PC-3 (cell line): Measurements from ENCODE around the gene ARHGEF3.

Experiments used
- EZH2phosphoT487 ChIP-seq: fragments of 300-600 bp; sonication (generic); IDR thresholded peaks from 2 replicates; pipeline ENCODE4 v1.6.1; 2018; ENCODE audit warnings: mild to moderate bottlenecking, antibody characterized with exemption, low read length, borderline replicate concordance
- TF ChIP-seq, protein P1 (sequence below): fragments of 300-600 bp; sonication (generic); conservative IDR thresholded peaks from 2 replicates; pipeline ENCODE4 v1.5.1; 2017; ENCODE audit warnings: antibody characterized with exemption, low read depth, mild to moderate bottlenecking, low read length

DNA sequence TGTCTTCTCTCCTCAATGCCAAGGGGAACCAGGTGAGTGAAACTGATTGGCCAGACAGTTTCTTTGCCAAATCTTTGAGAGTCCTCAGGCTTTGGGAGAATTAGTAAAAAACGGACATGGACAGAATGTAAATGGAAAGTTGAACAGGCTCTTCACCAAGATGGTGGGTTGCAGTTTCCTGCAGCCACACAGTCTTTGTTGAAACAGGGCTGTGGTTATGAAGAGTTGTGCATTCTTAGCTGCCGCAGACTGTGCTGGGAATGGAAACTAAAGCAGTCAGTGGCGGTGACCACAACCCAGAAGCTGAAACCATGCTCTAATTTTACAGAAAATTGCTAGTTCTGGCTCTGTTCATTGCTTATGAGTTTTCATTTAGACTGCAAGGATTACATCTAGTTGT is 76.6 kb downstream of the ARHGEF3 start:
- TF ChIP-seq, protein P1, sequence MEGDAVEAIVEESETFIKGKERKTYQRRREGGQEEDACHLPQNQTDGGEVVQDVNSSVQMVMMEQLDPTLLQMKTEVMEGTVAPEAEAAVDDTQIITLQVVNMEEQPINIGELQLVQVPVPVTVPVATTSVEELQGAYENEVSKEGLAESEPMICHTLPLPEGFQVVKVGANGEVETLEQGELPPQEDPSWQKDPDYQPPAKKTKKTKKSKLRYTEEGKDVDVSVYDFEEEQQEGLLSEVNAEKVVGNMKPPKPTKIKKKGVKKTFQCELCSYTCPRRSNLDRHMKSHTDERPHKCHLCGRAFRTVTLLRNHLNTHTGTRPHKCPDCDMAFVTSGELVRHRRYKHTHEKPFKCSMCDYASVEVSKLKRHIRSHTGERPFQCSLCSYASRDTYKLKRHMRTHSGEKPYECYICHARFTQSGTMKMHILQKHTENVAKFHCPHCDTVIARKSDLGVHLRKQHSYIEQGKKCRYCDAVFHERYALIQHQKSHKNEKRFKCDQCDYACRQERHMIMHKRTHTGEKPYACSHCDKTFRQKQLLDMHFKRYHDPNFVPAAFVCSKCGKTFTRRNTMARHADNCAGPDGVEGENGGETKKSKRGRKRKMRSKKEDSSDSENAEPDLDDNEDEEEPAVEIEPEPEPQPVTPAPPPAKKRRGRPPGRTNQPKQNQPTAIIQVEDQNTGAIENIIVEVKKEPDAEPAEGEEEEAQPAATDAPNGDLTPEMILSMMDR: no peak
- no peak for TF ChIP-seq EZH2phosphoT487
